Measurements from ENCODE around the gene TRHDE. TPM values are rescaled to one million over a fixed set of nuclear protein-coding genes. Genes with fewer than 3 reads are reported as not detected.

Gene TRHDE
- polyA plus RNA-seq, 2 of the 4 experiments (the other 2 are of a cell fraction) = 0.16 to 0.32 TPM

DNA sequence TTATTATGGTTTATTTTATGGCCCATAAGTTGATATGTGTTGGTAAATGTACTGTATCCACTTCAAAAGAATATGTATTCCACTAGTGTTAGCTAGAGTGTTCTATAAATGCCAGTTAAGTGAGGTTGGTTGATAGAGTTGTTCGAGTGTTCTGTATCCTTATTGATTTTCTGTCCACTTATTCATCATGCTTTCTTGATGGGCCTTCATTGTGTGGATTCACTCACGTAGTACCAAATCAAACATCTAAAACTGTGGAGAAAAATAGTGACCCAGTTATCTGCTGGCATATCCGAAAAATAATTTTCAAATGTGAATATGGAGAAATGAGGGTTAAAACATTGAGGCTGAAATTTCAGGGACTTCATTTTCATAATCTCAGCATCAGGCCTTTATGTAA is 230.4 kb downstream of the TRHDE start:
- 10% methylated on average over 3 of the region's 3 CpGs for WGBS (ENCODE audit: missing lambda C conversion rate)
- ATAC-seq (no peak), FAIRE-seq (no peak), DNase-seq (ENCODE audit: low read depth in 1 of 2, low spot score in 1 of 2) (no peak)
- CTCF ChIA-PET = no interaction called here
- POLR2A ChIA-PET = no interaction called here
- no peaks in the 10 kb centered on the region for H3K4me1 ChIP-seq
- no peak overlapping the region for H3K4me3 ChIP-seq
- TF ChIP-seq NR3C1 (IDR thresholded peaks at IDR 0.05) (no peak), ZFP36 (IDR thresholded peaks at IDR 0.05; ENCODE audit: borderline replicate concordance, partially characterized antibody) (no peak), TP53 (CRISPR knock-in tag; IDR thresholded peaks at IDR 0.05) (no peak), EHF (CRISPR knock-in tag; IDR thresholded peaks at IDR 0.05) (no peak), NFE2L2 (conservative IDR thresholded peaks at IDR 0.05; ENCODE audit: low read length) (no peak), HOXB13 (CRISPR knock-in tag; IDR thresholded peaks at IDR 0.05; ENCODE audit: low read depth) (no peak), CHD4 (IDR thresholded peaks at IDR 0.05; ENCODE audit: borderline replicate concordance) (no peak), HEYL (CRISPR knock-in tag; IDR thresholded peaks at IDR 0.05) (no peak), CBX8 (IDR thresholded peaks at IDR 0.05) (no peak), RARB (CRISPR knock-in tag; IDR thresholded peaks at IDR 0.05) (no peak), POLR2AphosphoS2 (conservative IDR thresholded peaks at IDR 0.05; ENCODE audit: low read length) (no peak)
- TF ChIP-seq, protein P1, sequence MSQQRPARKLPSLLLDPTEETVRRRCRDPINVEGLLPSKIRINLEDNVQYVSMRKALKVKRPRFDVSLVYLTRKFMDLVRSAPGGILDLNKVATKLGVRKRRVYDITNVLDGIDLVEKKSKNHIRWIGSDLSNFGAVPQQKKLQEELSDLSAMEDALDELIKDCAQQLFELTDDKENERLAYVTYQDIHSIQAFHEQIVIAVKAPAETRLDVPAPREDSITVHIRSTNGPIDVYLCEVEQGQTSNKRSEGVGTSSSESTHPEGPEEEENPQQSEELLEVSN (IDR thresholded peaks at IDR 0.05; ENCODE audit: borderline replicate concordance, low read depth) = no peak
- TF ChIP-seq, protein P2, sequence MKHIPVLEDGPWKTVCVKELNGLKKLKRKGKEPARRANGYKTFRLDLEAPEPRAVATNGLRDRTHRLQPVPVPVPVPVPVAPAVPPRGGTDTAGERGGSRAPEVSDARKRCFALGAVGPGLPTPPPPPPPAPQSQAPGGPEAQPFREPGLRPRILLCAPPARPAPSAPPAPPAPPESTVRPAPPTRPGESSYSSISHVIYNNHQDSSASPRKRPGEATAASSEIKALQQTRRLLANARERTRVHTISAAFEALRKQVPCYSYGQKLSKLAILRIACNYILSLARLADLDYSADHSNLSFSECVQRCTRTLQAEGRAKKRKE (CRISPR knock-in tag; IDR thresholded peaks at IDR 0.05; ENCODE audit: low read depth) = no peak
- TF ChIP-seq, protein P3, sequence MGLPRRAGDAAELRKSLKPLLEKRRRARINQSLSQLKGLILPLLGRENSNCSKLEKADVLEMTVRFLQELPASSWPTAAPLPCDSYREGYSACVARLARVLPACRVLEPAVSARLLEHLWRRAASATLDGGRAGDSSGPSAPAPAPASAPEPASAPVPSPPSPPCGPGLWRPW (IDR thresholded peaks at IDR 0.05) = no peak
- H3K9me3 ChIP-seq = no peaks in the 10 kb centered on the region
- no peak overlapping the region for H3K27ac ChIP-seq
- no peak overlapping the region for H3K4me2 ChIP-seq

DNA sequence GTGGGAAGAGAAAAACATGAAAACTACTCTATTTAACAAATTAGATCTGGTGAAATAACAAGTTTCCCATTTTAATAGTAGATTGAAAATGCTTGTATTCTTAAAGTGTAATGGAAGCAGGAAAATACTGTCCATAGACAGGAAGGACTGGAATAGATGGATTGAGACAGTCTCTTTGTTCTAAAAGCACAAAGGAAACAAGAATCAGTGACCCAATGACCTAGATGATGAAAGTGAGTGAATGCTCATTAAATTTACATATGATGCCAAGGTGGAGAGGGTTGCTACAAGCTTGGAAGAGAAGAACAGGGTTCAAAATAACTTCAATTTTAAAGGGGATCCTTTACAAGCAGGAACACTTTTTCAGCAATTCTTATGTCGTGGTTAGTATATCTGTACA is 233.1 kb downstream of the TRHDE start:
- CTCF ChIA-PET = no interaction called here
- no peak for FAIRE-seq
- TF ChIP-seq BHLHE40 (IDR thresholded peaks at IDR 0.05; ENCODE audit: low read depth, low read length) (no peak), ZFP36 (IDR thresholded peaks at IDR 0.05; ENCODE audit: borderline replicate concordance, partially characterized antibody) (no peak)
- no peak overlapping the region for H3K4me2 ChIP-seq
- POLR2A ChIA-PET = no interaction called here
- no peaks in the 10 kb centered on the region for H3K9me3 ChIP-seq
- H3K4me1 ChIP-seq = no peaks in the 10 kb centered on the region
- H3K27ac ChIP-seq = no peak overlapping the region
- no peak for DNase-seq (ENCODE audit: low read depth in 1 of 2, low spot score in 1 of 2)
- no peak for ATAC-seq
- no peak overlapping the region for H3K4me3 ChIP-seq
- WGBS (ENCODE audit: missing lambda C conversion rate) = 0% methylated on average over 1 of the region's 1 CpG

DNA sequence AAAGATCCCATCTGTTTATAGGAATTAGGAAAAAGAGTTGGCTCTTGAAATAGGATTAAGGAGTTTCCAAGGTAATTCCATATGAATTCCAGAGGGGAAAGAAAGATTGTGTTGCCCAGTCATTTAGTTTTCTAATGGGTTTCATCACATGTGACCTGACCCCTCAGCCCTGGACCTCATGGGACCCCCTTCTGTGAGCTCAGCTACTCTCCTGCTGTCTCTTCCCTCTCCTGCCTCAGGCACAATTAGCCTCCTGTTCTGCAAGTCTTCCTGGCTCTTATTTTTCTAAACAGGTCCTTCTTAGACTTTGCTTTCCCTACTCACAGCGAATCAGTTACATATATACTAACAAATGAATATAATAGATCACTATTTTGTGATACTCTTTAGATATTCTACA is 237.7 kb downstream of the TRHDE start:
- TF ChIP-seq EP300 (IDR thresholded peaks at IDR 0.05) (no peak), HOXA7 (CRISPR knock-in tag; IDR thresholded peaks at IDR 0.05) (no peak), PHF8 (IDR thresholded peaks at IDR 0.05; ENCODE audit: borderline replicate concordance, low read depth) (no peak), EHMT2 (IDR thresholded peaks at IDR 0.05; ENCODE audit: low read depth) (no peak), CHD2 (IDR thresholded peaks at IDR 0.05; ENCODE audit: low read length, partially characterized antibody) (no peak), HOXB13 (CRISPR knock-in tag; IDR thresholded peaks at IDR 0.05; ENCODE audit: low read depth) (no peak), CHD4 (IDR thresholded peaks at IDR 0.05; ENCODE audit: borderline replicate concordance) (no peak), RCOR1 (IDR thresholded peaks at IDR 0.05; ENCODE audit: low read depth, low read length) (no peak), KDM1A (IDR thresholded peaks at IDR 0.05; ENCODE audit: low read depth) (no peak), RNF2 (IDR thresholded peaks at IDR 0.05; ENCODE audit: borderline replicate concordance, low read depth) (no peak), MAFK (IDR thresholded peaks at IDR 0.05; ENCODE audit: partially characterized antibody) (no peak), ZSCAN20 (CRISPR knock-in tag; IDR thresholded peaks at IDR 0.05) (no peak)
- TF ChIP-seq, protein P4, sequence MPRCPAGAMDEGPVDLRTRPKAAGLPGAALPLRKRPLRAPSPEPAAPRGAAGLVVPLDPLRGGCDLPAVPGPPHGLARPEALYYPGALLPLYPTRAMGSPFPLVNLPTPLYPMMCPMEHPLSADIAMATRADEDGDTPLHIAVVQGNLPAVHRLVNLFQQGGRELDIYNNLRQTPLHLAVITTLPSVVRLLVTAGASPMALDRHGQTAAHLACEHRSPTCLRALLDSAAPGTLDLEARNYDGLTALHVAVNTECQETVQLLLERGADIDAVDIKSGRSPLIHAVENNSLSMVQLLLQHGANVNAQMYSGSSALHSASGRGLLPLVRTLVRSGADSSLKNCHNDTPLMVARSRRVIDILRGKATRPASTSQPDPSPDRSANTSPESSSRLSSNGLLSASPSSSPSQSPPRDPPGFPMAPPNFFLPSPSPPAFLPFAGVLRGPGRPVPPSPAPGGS (IDR thresholded peaks at IDR 0.05) = no peak
- TF ChIP-seq, protein P5, sequence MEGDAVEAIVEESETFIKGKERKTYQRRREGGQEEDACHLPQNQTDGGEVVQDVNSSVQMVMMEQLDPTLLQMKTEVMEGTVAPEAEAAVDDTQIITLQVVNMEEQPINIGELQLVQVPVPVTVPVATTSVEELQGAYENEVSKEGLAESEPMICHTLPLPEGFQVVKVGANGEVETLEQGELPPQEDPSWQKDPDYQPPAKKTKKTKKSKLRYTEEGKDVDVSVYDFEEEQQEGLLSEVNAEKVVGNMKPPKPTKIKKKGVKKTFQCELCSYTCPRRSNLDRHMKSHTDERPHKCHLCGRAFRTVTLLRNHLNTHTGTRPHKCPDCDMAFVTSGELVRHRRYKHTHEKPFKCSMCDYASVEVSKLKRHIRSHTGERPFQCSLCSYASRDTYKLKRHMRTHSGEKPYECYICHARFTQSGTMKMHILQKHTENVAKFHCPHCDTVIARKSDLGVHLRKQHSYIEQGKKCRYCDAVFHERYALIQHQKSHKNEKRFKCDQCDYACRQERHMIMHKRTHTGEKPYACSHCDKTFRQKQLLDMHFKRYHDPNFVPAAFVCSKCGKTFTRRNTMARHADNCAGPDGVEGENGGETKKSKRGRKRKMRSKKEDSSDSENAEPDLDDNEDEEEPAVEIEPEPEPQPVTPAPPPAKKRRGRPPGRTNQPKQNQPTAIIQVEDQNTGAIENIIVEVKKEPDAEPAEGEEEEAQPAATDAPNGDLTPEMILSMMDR (IDR thresholded peaks at IDR 0.05) = no peak
- WGBS (ENCODE audit: missing lambda C conversion rate) = 8% methylated on average over 1 of the region's 1 CpG
- Histone ChIP-seq H3K9me3 (no peaks in the 10 kb centered on the region), H3K4me1 (no peaks in the 10 kb centered on the region), H3K4me2 (no peak overlapping the region), H3K4me3 (no peak overlapping the region), H3K27ac (no peak overlapping the region)
- FAIRE-seq (no peak), DNase-seq (ENCODE audit: low read depth in 1 of 2, low spot score in 1 of 2) (no peak), ATAC-seq (no peak)
- CTCF ChIA-PET = no interaction called here
- POLR2A ChIA-PET = no interaction called here

All from A549 (cell line).